ENCODE results near the gene ACOX3.

- TF ChIP-seq EZH2 (IDR thresholded peaks at IDR 0.05; ENCODE audit: low read depth, low read length, severe bottlenecking) (no peak), RBBP5 (IDR thresholded peaks at IDR 0.05; ENCODE audit: borderline replicate concordance, low read depth, low read length) (no peak), SUZ12 (IDR thresholded peaks at IDR 0.05; ENCODE audit: low read length) (no peak), CHD2 (IDR thresholded peaks at IDR 0.05; ENCODE audit: low read length) (no peak), E2F6 (IDR thresholded peaks at IDR 0.05) (no peak), CTCF (IDR thresholded peaks at IDR 0.05; ENCODE audit: control extremely low read depth in 1 of 3, insufficient read depth in 1 of 3, low read depth in 1 of 3, low read length in 3 of 3) (peak in 2 of 3 experiments; percentile 83 to 86; a peak in 3 of 4 replicates), POLR2A (IDR thresholded peaks at IDR 0.05; ENCODE audit: control extremely low read depth in 1 of 2, low read depth in 2 of 2, low read length in 2 of 2) (no peak), ATF3 (IDR thresholded peaks at IDR 0.05; ENCODE audit: insufficient read depth, low read depth, low read length) (no peak), POLR2AphosphoS5 (IDR thresholded peaks at IDR 0.05; ENCODE audit: low read depth, low read length) (no peak), CTBP2 (IDR thresholded peaks at IDR 0.05; ENCODE audit: borderline replicate concordance, insufficient read depth, insufficient read length, low read length) (no peak), YY1 (IDR thresholded peaks at IDR 0.05; ENCODE audit: low read depth, low read length) (no peak), JUN (IDR thresholded peaks at IDR 0.05; ENCODE audit: low read depth, low read length) (no peak), USF2 (IDR thresholded peaks at IDR 0.05; ENCODE audit: low read length) (no peak), ZNF274 (IDR thresholded peaks at IDR 0.05; ENCODE audit: borderline replicate concordance, extremely low read depth, low read length) (no peak)
Measured at GRCh38 chr4:8320386-8320750, 120.2 kb downstream of the ACOX3 start.
